K562 (cell line): ENCODE data around the gene PPFIA3. TPM values are rescaled to one million over a fixed set of nuclear protein-coding genes. Genes with fewer than 3 reads are reported as not detected.

Experiments
- ATAC-seq: fragments of 200-7000 bp; cut with Tn5 transposase; 3 replicates; pipeline ENCODE4 v1.9.1; 2020; ENCODE audit warnings: moderate library complexity
- BruUV-seq: library from RNA; stranded (reverse); fragments of 400-500 nt; replicated peaks from 2 replicates; lab custom pipeline; 2021; lab: Mats Ljungman, UMichigan
- CTCF ChIA-PET: fragments of 300-600 bp; formaldehyde crosslinking; extraction: SDS; loops from one replicate; lab custom pipeline; 2021; ENCODE audit warnings: low intra/inter-chr PET ratio; lab: Yijun Ruan, JAX
- POLR2A ChIA-PET: fragments of 300-600, 350-650 bp; sonication (Branson Sonifier 250); formaldehyde crosslinking; extraction: SDS; loops from one replicate; lab custom pipeline; 2021; ENCODE audit warnings: antibody characterized with exemption, inconsistent platforms; lab: Yijun Ruan, JAX
- DNase-seq, 4 experiments: peaks; one replicate each; pipeline versions ENCODE4 v3.0.0 to v3.0.0-alpha.2; 2011 to 2018; ENCODE audit warnings: low spot score in 3 of 4, mixed read lengths in 3 of 4; ENCODE audit errors: extremely low read depth in 1 of 4
- FAIRE-seq: peaks from 2 replicates; lab custom pipeline; 2011; peaks lifted over from hg19 to GRCh38; lab: Jason Lieb, UNC
- H2AFZ ChIP-seq: 2 replicates; pipeline ENCODE4 v1.6.0; 2011; ENCODE audit warnings: low read depth, low read length, control low read depth, inconsistent platforms
- H3K27ac ChIP-seq: fragments of 200-600 bp; 3 replicates; pipeline ENCODE4 v1.8.0; 2011; ENCODE audit warnings: low read depth, mild to moderate bottlenecking, control low read depth, inconsistent platforms, low read length, moderate library complexity, mixed read lengths; ENCODE audit errors: extremely low read depth
- H3K27me3 ChIP-seq, 2 experiments: fragments of 300-600 bp in 1 of 2; 2 replicates in 1 of 2; 3 replicates in 1 of 2; pipeline versions ENCODE4 v1.6.0 to v1.8.0; 2011; ENCODE audit warnings: inconsistent platforms in 2 of 2, low read length in 2 of 2, mild to moderate bottlenecking in 1 of 2, mixed read lengths in 1 of 2, moderate library complexity in 1 of 2; ENCODE audit not compliant: control insufficient read depth in 2 of 2, insufficient read depth in 2 of 2
- H3K36me3 ChIP-seq: fragments of 300-600 bp; 3 replicates; pipeline ENCODE4 v1.8.0; 2011; ENCODE audit warnings: mild to moderate bottlenecking, low read length, inconsistent platforms; ENCODE audit not compliant: control insufficient read depth, insufficient read depth
- H3K4me1 ChIP-seq, 2 experiments: fragments of 200-600 bp in 1 of 2; replicated peaks in 1 of 2; 2 replicates in 1 of 2; 3 replicates in 1 of 2; pipeline versions ENCODE4 v1.5.1 to v1.8.0; 2011; ENCODE audit warnings: inconsistent platforms in 2 of 2, low read length in 2 of 2, mild to moderate bottlenecking in 1 of 2, mixed read lengths in 1 of 2, moderate library complexity in 1 of 2; ENCODE audit not compliant: control insufficient read depth in 2 of 2, insufficient read depth in 2 of 2
- H3K4me2 ChIP-seq: 2 replicates; pipeline ENCODE4 v1.6.1; 2011; ENCODE audit warnings: low read length, control low read depth, inconsistent platforms, mixed read lengths; ENCODE audit not compliant: insufficient read depth
- H3K4me3 ChIP-seq: fragments of 200-600 bp; sonication (generic), shearing (Covaris generic); 2 replicates; pipeline ENCODE4 v1.5.1; 2016; ENCODE audit warnings: control low read depth, inconsistent platforms
- H3K79me2 ChIP-seq: fragments of 200-600 bp; 3 replicates; pipeline ENCODE4 v1.8.0; 2011; ENCODE audit warnings: low read length, inconsistent platforms; ENCODE audit not compliant: control insufficient read depth, insufficient read depth
- H3K9ac ChIP-seq, 2 experiments: 2 replicates each; pipeline versions ENCODE4 v1.6.0 to v1.6.1; 2011; ENCODE audit warnings: low read depth in 2 of 2, low read length in 2 of 2, control low read depth in 1 of 2, inconsistent platforms in 1 of 2, mild to moderate bottlenecking in 1 of 2, mixed read lengths in 1 of 2; ENCODE audit not compliant: insufficient read depth in 1 of 2
- H3K9me1 ChIP-seq: one replicate; pipeline ENCODE4 v1.6.0; 2011; ENCODE audit warnings: inconsistent platforms, mild to moderate bottlenecking, low read length, moderate library complexity; ENCODE audit not compliant: control insufficient read depth, insufficient read depth
- H3K9me3 ChIP-seq: replicated peaks from 2 replicates; pipeline ENCODE4 v1.5.1; 2011; ENCODE audit warnings: low read depth, low read length, inconsistent platforms; ENCODE audit not compliant: control insufficient read depth, insufficient read depth
- H4K20me1 ChIP-seq: replicated peaks from 2 replicates; pipeline ENCODE4 v1.6.1; 2011; ENCODE audit warnings: low read length, inconsistent platforms, mixed read lengths; ENCODE audit not compliant: control insufficient read depth, insufficient read depth
- ASH1L ChIP-seq: fragments of 450-650 bp; IDR thresholded peaks from 2 replicates; pipeline ENCODE4 v1.6.1; 2018; ENCODE audit warnings: borderline replicate concordance, mild to moderate bottlenecking, low read depth; ENCODE audit not compliant: partially characterized antibody
- ATF7 ChIP-seq: fragments of 450-650 bp; IDR thresholded peaks from 2 replicates; pipeline ENCODE4 v1.7.1; 2014; ENCODE audit warnings: mild to moderate bottlenecking, moderate library complexity
- BHLHE40 ChIP-seq: IDR thresholded peaks from 2 replicates; pipeline ENCODE4 v1.6.1; 2011; ENCODE audit warnings: low read length, improper control_type of control experiment
- CHD1 ChIP-seq: fragments of 200-600 bp; sonication (generic); IDR thresholded peaks from one replicate; pipeline ENCODE4 v1.6.1; 2012; ENCODE audit warnings: mild to moderate bottlenecking, moderate library complexity, low read length, inconsistent platforms
- DPF2 ChIP-seq: fragments of 450-650 bp; IDR thresholded peaks from 2 replicates; pipeline ENCODE4 v1.6.1; 2016
- ETV6 ChIP-seq, 3 experiments: fragments of 150-350 bp in 1 of 3; sonication (generic) in 1 of 3; formaldehyde crosslinking in 1 of 3; IDR thresholded peaks; 2 replicates each; pipeline versions ENCODE4 v1.6.1 to v1.8.0; 2014 to 2022; ENCODE audit warnings: borderline replicate concordance in 2 of 3, low read depth in 2 of 3, antibody characterized with exemption in 1 of 3, low read length in 1 of 3, mild to moderate bottlenecking in 1 of 3, missing genetic modification reagents in 1 of 3
- HDGF ChIP-seq: fragments of 450-650 bp; IDR thresholded peaks from 2 replicates; pipeline ENCODE4 v1.6.1; 2016
- MAZ ChIP-seq, 2 experiments: fragments of 450-650 bp in 1 of 2; sonication (generic) in 1 of 2; formaldehyde crosslinking; IDR thresholded peaks in 1 of 2; conservative IDR thresholded peaks in 1 of 2; 2 replicates each; pipeline versions ENCODE4 v1.4.0 to v1.5.0; 2020; ENCODE audit warnings: mild to moderate bottlenecking in 1 of 2, missing genetic modification reagents in 1 of 2
- MXI1 ChIP-seq: IDR thresholded peaks from 2 replicates; pipeline ENCODE4 v1.6.1; 2011; ENCODE audit warnings: low read depth, mild to moderate bottlenecking, improper control_type of control experiment, low read length
- NEUROD1 ChIP-seq: fragments of 150-350 bp; IDR thresholded peaks from 2 replicates; pipeline ENCODE4 v1.6.1; 2014; ENCODE audit warnings: borderline replicate concordance, low read length, low read depth; ENCODE audit not compliant: partially characterized antibody
- NR2F6 ChIP-seq: fragments of 450-650 bp; formaldehyde crosslinking; IDR thresholded peaks from 2 replicates; pipeline ENCODE4 v1.4.0; 2020; ENCODE audit warnings: mild to moderate bottlenecking
- PCBP2 ChIP-seq: fragments of 200-400 bp; formaldehyde crosslinking; IDR thresholded peaks from 2 replicates; pipeline ENCODE4 v1.6.1; 2018; ENCODE audit warnings: low read length, low read depth, mild to moderate bottlenecking, moderate library complexity; ENCODE audit not compliant: poor library complexity, severe bottlenecking
- POLR2B ChIP-seq: fragments of 450-650 bp; IDR thresholded peaks from 2 replicates; pipeline ENCODE4 v1.6.1; 2018; ENCODE audit warnings: low read depth; ENCODE audit not compliant: partially characterized antibody
- PPARD ChIP-seq: fragments of 250-450 bp; sonication (Bioruptor Pico); IDR thresholded peaks from 2 replicates; pipeline ENCODE4 v1.8.0; 2022; ENCODE audit warnings: inconsistent platforms, mild to moderate bottlenecking, moderate library complexity
- RB1 ChIP-seq: fragments of 450-650 bp; IDR thresholded peaks from 2 replicates; pipeline ENCODE4 v1.6.1; 2017; ENCODE audit warnings: low read depth, mild to moderate bottlenecking
- RBFOX2 ChIP-seq: fragments of 200-400 bp; formaldehyde crosslinking; IDR thresholded peaks from 2 replicates; pipeline ENCODE4 v1.6.1; 2017; ENCODE audit warnings: low read depth, mild to moderate bottlenecking, low read length, moderate library complexity
- SAP30 ChIP-seq: fragments of 200-600 bp; sonication (generic); IDR thresholded peaks from 2 replicates; pipeline ENCODE4 v1.6.1; 2012; ENCODE audit warnings: borderline replicate concordance, low read depth, mild to moderate bottlenecking, moderate library complexity, low read length, control low read depth, inconsistent platforms; ENCODE audit not compliant: insufficient read depth, poor library complexity, severe bottlenecking
- SIX5 ChIP-seq, 2 experiments: IDR thresholded peaks; 2 replicates each; pipeline ENCODE4 v1.6.1; 2011; ENCODE audit warnings: low read length in 2 of 2, borderline replicate concordance in 1 of 2, low read depth in 1 of 2, mild to moderate bottlenecking in 1 of 2, moderate library complexity in 1 of 2; ENCODE audit not compliant: insufficient read depth in 1 of 2
- SMC3 ChIP-seq: conservative IDR thresholded peaks from 2 replicates; pipeline ENCODE4 v1.6.1; 2011; ENCODE audit warnings: low read depth, low read length, improper control_type of control experiment; ENCODE audit not compliant: insufficient read depth
- TOE1 ChIP-seq, 2 experiments: fragments of 450-650 bp in 1 of 2; sonication (generic) in 1 of 2; formaldehyde crosslinking in 1 of 2; IDR thresholded peaks; 2 replicates each; pipeline versions ENCODE4 v1.7.1 to v1.8.0; 2016 to 2022; ENCODE audit warnings: borderline replicate concordance in 2 of 2, mild to moderate bottlenecking in 2 of 2, antibody characterized with exemption in 1 of 2, inconsistent platforms in 1 of 2, low read depth in 1 of 2, missing genetic modification reagents in 1 of 2, moderate library complexity in 1 of 2
- ZC3H11A ChIP-seq: IDR thresholded peaks from 2 replicates; pipeline ENCODE4 v1.6.1; 2012; ENCODE audit warnings: low read depth, low read length, improper control_type of control experiment
- ZNF444 ChIP-seq: fragments of 250-450 bp; sonication (Bioruptor Pico); IDR thresholded peaks from 2 replicates; pipeline ENCODE4 v1.4.0; 2020; ENCODE audit warnings: mild to moderate bottlenecking, moderate library complexity
- WGBS: fragments of 100-300 bp; shearing (Covaris generic); methylation state at CpG from one replicate; pipeline ENCODE4 v1.1.6; 2016; ENCODE audit warnings: low coverage, mixed read lengths; ENCODE audit not compliant: insufficient coverage; ENCODE audit errors: missing lambda C conversion rate; 5-methylcytosine and 5-hydroxymethylcytosine counted together
- in situ Hi-C: fragments of 300-500 bp; cut with MboI; formaldehyde crosslinking; loops from 4 replicates; pipeline ENCODE4 v1.15.0; 2018; ENCODE audit warnings: inconsistent platforms, mixed read lengths
- intact Hi-C: fragments of 100-400 bp; cut with micrococcal nuclease; formaldehyde crosslinking; loops from 2 replicates; pipeline ENCODE4 v1.14.2; 2022
- polyA plus RNA-seq, 8 experiments: library from polyadenylated mRNA; depleted of rRNA in 4 of 8; stranded (reverse) in 5 of 8; unstranded in 3 of 8; fragments of >200 nt; fragmentation: Nextera tagmentation in 2 of 8; fragmentation: Illumina TruSeq in 1 of 8; extraction: Ambion mirVana in 2 of 8; extraction: Trizol in 1 of 8; gene quantifications; 2 replicates each; pipeline versions ENCODE4 v1.2.1 to v1.2.3, GENCODE V29; 2011 to 2014; ENCODE audit warnings: inconsistent platforms in 1 of 8, missing spikeins in 1 of 8
- total RNA-seq, 7 experiments: library from RNA; depleted of rRNA in 6 of 7; stranded (reverse); fragments of >200 nt in 6 of 7; fragmentation: Illumina TruSeq in 2 of 7; extraction: Trizol in 2 of 7; gene quantifications; 2 replicates each; pipeline versions ENCODE4 v1.2.1 to v1.2.3, GENCODE V29; 2011 to 2021; ENCODE audit warnings: low replicate concordance in 1 of 7

Gene PPFIA3
- total and polyA plus RNA-seq, 9 of the 15 experiments (the other 6 are each of a cell fraction or from before 2014, with no cell fraction given), result 0.10 to 53.0 (median 17.6) TPM

DNA sequence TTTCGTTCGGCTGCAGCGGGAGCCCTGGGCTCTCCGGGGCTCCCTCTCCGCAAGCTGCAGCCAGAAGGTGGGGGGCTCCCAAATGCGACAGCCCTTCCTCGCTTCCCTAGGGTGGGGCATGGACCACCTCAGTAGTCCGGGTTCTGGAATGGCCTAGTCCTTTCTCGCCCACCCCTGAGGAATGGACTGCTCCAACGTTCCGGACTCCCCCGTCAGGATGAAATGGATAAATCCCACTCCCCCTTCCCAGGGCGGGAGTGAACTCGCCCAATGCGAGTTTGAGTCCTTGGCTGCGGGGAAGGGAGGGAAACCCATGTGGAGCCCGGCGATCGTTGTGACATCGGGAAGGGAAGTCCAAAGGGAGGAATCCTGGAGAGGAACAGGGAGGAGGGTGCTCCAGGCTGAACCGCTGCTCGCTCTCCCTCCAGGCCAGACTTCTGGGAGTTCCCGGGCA lies 30.3 kb downstream of the PPFIA3 start:
- Histone ChIP-seq H2AFZ (peak overlapping the region; percentile 50), H3K27ac (peak overlapping the region; percentile 89), H3K9me1 (no peaks in the 10 kb centered on the region), H3K4me2 (peak overlapping the region; percentile 99), H3K4me3 (peak overlapping the region; percentile 54), H3K9me3 (no peaks in the 10 kb centered on the region), H4K20me1 (peaks cover 5% of the 10 kb centered on the region; the same call in 1 of the 2 replicates), H3K27me3 (no peaks in the 10 kb centered on the region), H3K9ac (peak overlapping the region; percentile 86 to 98), H3K79me2 (peaks cover 40% of the 10 kb centered on the region; the same call in 2 of the 3 replicates), H3K36me3 (no peaks in the 10 kb centered on the region), H3K4me1 (peaks cover 44 to 83% of the 10 kb centered on the region in 2 experiments)
- peak; percentile 49 for FAIRE-seq
- ChIA-PET CTCF (no interaction called here), POLR2A (interaction anchor here (0.5 to 2.0 kb wide), 15 partner anchors 9 to 399 kb away, joined by 3 to 15 read pairs (median 4); partner anchors contain the start of genes CGB7, LIN7B and TRPM4)
- peak; percentile 10 for ATAC-seq
- intact Hi-C loops (loop anchor here (2.0 to 10.0 kb wide), 4 partner anchors 49 to 817 kb away; partner anchors contain the start of genes GYS1, RUVBL2 and SLC17A7), in situ Hi-C loops (no loop called here)
- 0% methylated on average over 20 of the region's 23 CpGs for WGBS
- DNase-seq, result peak; percentile 33 to 83 (median 50)
- TSS peak; percentile 28 for BruUV-seq
- TF ChIP-seq PPARD (CRISPR knock-in tag) (no peak), NR2F6 (CRISPR knock-in tag) (no peak), RBFOX2 (peak; percentile 9; the same call in 1 of the 2 replicates), SMC3 (no peak), SAP30 (peak; percentile 78), ZNF444 (CRISPR knock-in tag) (no peak), SIX5 (IDR thresholded peaks at IDR 0.05; ENCODE audit: borderline replicate concordance in 1 of 2, insufficient read depth in 1 of 2, low read depth in 1 of 2, low read length in 2 of 2) (peak; percentile 72 to 75; a peak in 3 of 4 replicates), MAZ (CRISPR knock-in tag; conservative IDR thresholded peaks at IDR 0.05 in 1 of 2, IDR thresholded peaks at IDR 0.05 in 1 of 2) (0 out of 4 replicates have a peak, but pooled peaks of 1 of the 2 experiments have one; percentile 11), NEUROD1 (peak; percentile 75), DPF2 (0 out of 2 replicates have a peak, but pooled peaks have one; percentile 17), POLR2B (no peak), HDGF (no peak), ASH1L (peak; percentile 66), ATF7 (peak; percentile 98), RB1 (peak; percentile 10; the same call in 1 of the 2 replicates), BHLHE40 (peak; percentile 93), ZC3H11A (no peak), TOE1 (IDR thresholded peaks at IDR 0.05; ENCODE audit: borderline replicate concordance) (no peak; the same call in 1 of the 2 replicates), TOE1 (CRISPR knock-in tag; IDR thresholded peaks at IDR 0.05; ENCODE audit: borderline replicate concordance, low read depth) (peak; percentile 78; the same call in 1 of the 2 replicates), ETV6 (IDR thresholded peaks at IDR 0.05; ENCODE audit: borderline replicate concordance in 1 of 2, low read depth in 2 of 2, low read length in 1 of 2) (no peak), ETV6 (CRISPR knock-in tag; IDR thresholded peaks at IDR 0.05; ENCODE audit: borderline replicate concordance) (no peak), CHD1 (peak; percentile 96), MXI1 (peak; percentile 21; the same call in 1 of the 2 replicates), PCBP2 (no peak)
